H7 (cell line): ENCODE results near the gene TMEM222. TPM values are rescaled to one million over a fixed set of nuclear protein-coding genes. Genes with fewer than 3 reads are reported as not detected.
A peak's percentile ranks its signal among the peaks of the same experiment; 100 is the strongest.

Experiments used
- DNase-seq: peaks from one replicate; pipeline ENCODE4 v3.0.0; 2012
- H3K27me3 ChIP-seq: 2 replicates; pipeline ENCODE4 v1.6.0; 2011; ENCODE audit warnings: mild to moderate bottlenecking, low read length; ENCODE audit not compliant: control insufficient read depth, insufficient read depth
- H3K36me3 ChIP-seq: replicated peaks from 2 replicates; pipeline ENCODE4 v1.5.1; 2011; ENCODE audit warnings: low read length; ENCODE audit not compliant: control insufficient read depth, insufficient read depth
- H3K4me3 ChIP-seq: 2 replicates; pipeline ENCODE4 v1.5.1; 2011; ENCODE audit warnings: low read depth, mild to moderate bottlenecking, control low read depth, low read length, moderate library complexity; ENCODE audit not compliant: insufficient read depth
- total RNA-seq: library from RNA; depleted of rRNA; stranded (reverse); fragments of >200 nt; shearing (Covaris generic); gene quantifications from 2 replicates; pipeline ENCODE4 v1.2.3, GENCODE V29; 2014

TMEM222 gene
- total RNA-seq, 1 experiment from 2014 or later, result 53.4 TPM

GRCh38 chr1:27299385-27300271 is 22.3 kb upstream of the TMEM222 start:
- H3K27me3 ChIP-seq, result no peaks in the 10 kb centered on the region
- no peak overlapping the region for H3K4me3 ChIP-seq
- no peaks in the 10 kb centered on the region; the same call in none of the 2 replicates for H3K36me3 ChIP-seq
- peak; percentile 53 for DNase-seq

GRCh38 chr1:27300341-27301051 is 21.5 kb upstream of the TMEM222 start:
- Histone ChIP-seq H3K27me3 (no peaks in the 10 kb centered on the region), H3K4me3 (no peak overlapping the region), H3K36me3 (no peaks in the 10 kb centered on the region; the same call in none of the 2 replicates)
- peak; percentile 94 for DNase-seq

GRCh38 chr1:27301052-27301422 is 20.9 kb upstream of the TMEM222 start:
- no peaks in the 10 kb centered on the region; the same call in none of the 2 replicates for H3K36me3 ChIP-seq
- no peaks in the 10 kb centered on the region for H3K27me3 ChIP-seq
- H3K4me3 ChIP-seq, result no peak overlapping the region
- no peak for DNase-seq

- H3K27me3 ChIP-seq, result no peaks in the 10 kb centered on the region
- no peaks in the 10 kb centered on the region; the same call in none of the 2 replicates for H3K36me3 ChIP-seq
- H3K4me3 ChIP-seq, result no peak overlapping the region
- peak; percentile 57 for DNase-seq
These were observed 20.3 kb upstream of the TMEM222 start for GRCh38 chr1:27301582-27302199.

GRCh38 chr1:27302612-27303011 is 19.4 kb upstream of the TMEM222 start:
- no peaks in the 10 kb centered on the region; the same call in 1 of the 2 replicates for H3K36me3 ChIP-seq
- no peak for DNase-seq
- no peaks in the 10 kb centered on the region for H3K27me3 ChIP-seq
- H3K4me3 ChIP-seq, result no peak overlapping the region

GRCh38 chr1:27303509-27303908 is 18.5 kb upstream of the TMEM222 start:
- Histone ChIP-seq H3K27me3 (no peaks in the 10 kb centered on the region), H3K36me3 (no peaks in the 10 kb centered on the region), H3K4me3 (no peak overlapping the region)
- DNase-seq, result peak; percentile 46

GRCh38 chr1:27306071-27306470 is 15.9 kb upstream of the TMEM222 start:
- Histone ChIP-seq H3K27me3 (no peaks in the 10 kb centered on the region), H3K36me3 (no peaks in the 10 kb centered on the region), H3K4me3 (no peak overlapping the region)
- peak; percentile 35 for DNase-seq

- Histone ChIP-seq H3K27me3 (no peaks in the 10 kb centered on the region), H3K4me3 (peak overlapping the region; percentile 24), H3K36me3 (no peaks in the 10 kb centered on the region)
- DNase-seq, result peak; percentile 94
These were observed 14.8 kb upstream of the TMEM222 start for GRCh38 chr1:27306892-27307761.

GRCh38 chr1:27307874-27308598 is 13.9 kb upstream of the TMEM222 start:
- Histone ChIP-seq H3K27me3 (no peaks in the 10 kb centered on the region), H3K4me3 (no peak overlapping the region), H3K36me3 (no peaks in the 10 kb centered on the region)
- peak; percentile 59 for DNase-seq

- Histone ChIP-seq H3K36me3 (no peaks in the 10 kb centered on the region), H3K4me3 (no peak overlapping the region), H3K27me3 (no peaks in the 10 kb centered on the region)
- no peak for DNase-seq
These were observed 7.8 kb upstream of the TMEM222 start for GRCh38 chr1:27314169-27314568.

- H3K36me3 ChIP-seq, result no peaks in the 10 kb centered on the region
- H3K4me3 ChIP-seq, result no peak overlapping the region
- no peak for DNase-seq
- no peaks in the 10 kb centered on the region for H3K27me3 ChIP-seq
These were observed 7.2 kb upstream of the TMEM222 start for GRCh38 chr1:27314737-27315136.

- DNase-seq, result no peak
- Histone ChIP-seq H3K36me3 (no peaks in the 10 kb centered on the region), H3K4me3 (no peak overlapping the region), H3K27me3 (no peaks in the 10 kb centered on the region)
These were observed 5.1 kb upstream of the TMEM222 start for GRCh38 chr1:27316860-27317259.

- Histone ChIP-seq H3K4me3 (no peak overlapping the region), H3K27me3 (no peaks in the 10 kb centered on the region), H3K36me3 (no peaks in the 10 kb centered on the region)
- no peak for DNase-seq
These were observed 3.8 kb upstream of the TMEM222 start for GRCh38 chr1:27318136-27318535.
